ENCODE data around the gene KDELR1. TPM values are rescaled to one million over a fixed set of nuclear protein-coding genes. Genes with fewer than 3 reads are reported as not detected.
"Not testable (repeated sequence)": the region's sequence is repeated elsewhere in the genome, so short reads cannot be mapped to it uniquely, and the experiment has no call there.

KDELR1 gene
- total RNA-seq, 1 donor from 2014 or later = 113 TPM

GRCh38 chr19:48398102-48398374 is 6.7 kb upstream of the KDELR1 start:
- DNase-seq (ENCODE audit: low spot score) = no peak

GRCh38 chr19:48397263-48398101 is 6.1 kb upstream of the KDELR1 start:
- no peak for DNase-seq (ENCODE audit: low spot score)

- DNase-seq (ENCODE audit: low spot score) = no peak
These were observed 5.4 kb upstream of the KDELR1 start for GRCh38 chr19:48396824-48397176.

GRCh38 chr19:48396016-48396823 is 4.9 kb upstream of the KDELR1 start:
- DNase-seq (ENCODE audit: low spot score) = no peak

- DNase-seq (ENCODE audit: low spot score) = no peak
These were observed 4.1 kb upstream of the KDELR1 start for GRCh38 chr19:48395499-48395898.

- no peak for DNase-seq (ENCODE audit: low spot score)
These were observed 3.8 kb upstream of the KDELR1 start for GRCh38 chr19:48395170-48395455.

- DNase-seq (ENCODE audit: low spot score) = no peak
These were observed 3.2 kb upstream of the KDELR1 start for GRCh38 chr19:48394331-48395169.

- no peak for DNase-seq (ENCODE audit: low spot score)
These were observed 2.4 kb upstream of the KDELR1 start, which contains the start of gene GRIN2D for GRCh38 chr19:48393559-48394330. TSS of gene GRIN2D (plus strand) at chr19:48393668. CDS start at chr19:48398393, 4,725 bp downstream.

GRCh38 chr19:48392860-48393558 is 1.7 kb upstream of the KDELR1 start:
- no peak for DNase-seq (ENCODE audit: low spot score)

GRCh38 chr19:48392006-48392344 is 624 bp upstream of the KDELR1 start:
- DNase-seq (ENCODE audit: low spot score) = not testable (repeated sequence)

GRCh38 chr19:48390188-48391099 is 907 bp downstream of the KDELR1 start:
- DNase-seq (ENCODE audit: low spot score) = no peak

- DNase-seq (ENCODE audit: low spot score) = no peak
These were observed 4.4 kb downstream of the KDELR1 start for GRCh38 chr19:48386981-48387380.

- no peak for DNase-seq (ENCODE audit: low spot score)
These were observed 5.8 kb downstream of the KDELR1 start for GRCh38 chr19:48385461-48386087.

GRCh38 chr19:48382286-48382685 is 9.1 kb downstream of the KDELR1 start:
- DNase-seq (ENCODE audit: low spot score) = no peak

GRCh38 chr19:48381178-48381950 is 10.0 kb downstream of the KDELR1 start:
- DNase-seq (ENCODE audit: low spot score) = no peak

- no peak for DNase-seq (ENCODE audit: low spot score)
These were observed 12.3 kb downstream of the KDELR1 start for GRCh38 chr19:48379058-48379457.

GRCh38 chr19:48378194-48378570 is 13.2 kb downstream of the KDELR1 start:
- no peak for DNase-seq (ENCODE audit: low spot score)

- DNase-seq (ENCODE audit: low spot score) = no peak
These were observed 17.8 kb downstream of the KDELR1 start for GRCh38 chr19:48373567-48373966.

All from mesenteric fat pad (tissue), 1 donor.